Sigmoid colon (tissue), 4 donors: ENCODE measurements around the gene PSD4.

Experiments used
- CTCF ChIP-seq, 4 experiments: fragments of 450-650 bp in 3 of 4; fragments of 200-600 bp in 1 of 4; IDR thresholded peaks; one replicate each; pipeline ENCODE4 v1.5.1; 2016 to 2019; ENCODE audit warnings: antibody characterized with exemption in 4 of 4, mild to moderate bottlenecking in 3 of 4, moderate library complexity in 2 of 4
- EP300 ChIP-seq, 4 donors: sonication (generic); formaldehyde crosslinking; IDR thresholded peaks; one replicate each; pipeline ENCODE4 v1.6.1; 2017; ENCODE audit warnings: antibody characterized with exemption in 4 of 4
- POLR2A ChIP-seq, 2 donors: fragments of 450-650 bp; IDR thresholded peaks; one replicate each; pipeline ENCODE4 v1.6.1; 2016; ENCODE audit warnings: antibody characterized with exemption in 2 of 2, mild to moderate bottlenecking in 2 of 2, moderate library complexity in 2 of 2
- POLR2AphosphoS5 ChIP-seq, 4 donors: sonication (generic); formaldehyde crosslinking; IDR thresholded peaks; one replicate each; pipeline ENCODE4 v1.6.1; 2017; ENCODE audit warnings: antibody characterized with exemption in 4 of 4

GRCh38 chr2:113183703-113184102, 9.9 kb downstream of the PSD4 start:
- no peak for TF ChIP-seq CTCF (IDR thresholded peaks at IDR 0.05)
- TF ChIP-seq POLR2A (IDR thresholded peaks at IDR 0.05) = no peak
- no peak for TF ChIP-seq POLR2AphosphoS5 (IDR thresholded peaks at IDR 0.05)
- no peak for TF ChIP-seq EP300 (IDR thresholded peaks at IDR 0.05)
